Activated T-cell treated with anti-CD3 and anti-CD28 coated beads, Interleukin-2, amount 50 U/mL, for 24 hours (primary cell): ENCODE results near the gene CAPZA1.

ENCODE experiments used
- DNase-seq: peaks from one replicate; pipeline ENCODE4 v3.0.0-alpha.2; 2020
- H3K27ac Mint-ChIP-seq: 2 replicates; pipeline ENCODE4 v1.8.0; 2020; ENCODE audit warnings: mild to moderate bottlenecking, mixed read lengths
- H3K27me3 Mint-ChIP-seq: 2 replicates; pipeline ENCODE4 v1.8.0; 2020; ENCODE audit warnings: mixed read lengths
- H3K36me3 Mint-ChIP-seq: 2 replicates; pipeline ENCODE4 v1.8.0; 2020; ENCODE audit warnings: low read depth, mixed read lengths
- H3K4me1 Mint-ChIP-seq: 2 replicates; pipeline ENCODE4 v1.8.0; 2020; ENCODE audit warnings: low read depth, mixed read lengths
- H3K4me3 Mint-ChIP-seq: 2 replicates; pipeline ENCODE4 v1.8.0; 2020; ENCODE audit warnings: mild to moderate bottlenecking, moderate library complexity, mixed read lengths
- H3K9me3 Mint-ChIP-seq: 2 replicates; pipeline ENCODE4 v1.8.0; 2020; ENCODE audit warnings: mixed read lengths

The CAPZA1 gene

DNA sequence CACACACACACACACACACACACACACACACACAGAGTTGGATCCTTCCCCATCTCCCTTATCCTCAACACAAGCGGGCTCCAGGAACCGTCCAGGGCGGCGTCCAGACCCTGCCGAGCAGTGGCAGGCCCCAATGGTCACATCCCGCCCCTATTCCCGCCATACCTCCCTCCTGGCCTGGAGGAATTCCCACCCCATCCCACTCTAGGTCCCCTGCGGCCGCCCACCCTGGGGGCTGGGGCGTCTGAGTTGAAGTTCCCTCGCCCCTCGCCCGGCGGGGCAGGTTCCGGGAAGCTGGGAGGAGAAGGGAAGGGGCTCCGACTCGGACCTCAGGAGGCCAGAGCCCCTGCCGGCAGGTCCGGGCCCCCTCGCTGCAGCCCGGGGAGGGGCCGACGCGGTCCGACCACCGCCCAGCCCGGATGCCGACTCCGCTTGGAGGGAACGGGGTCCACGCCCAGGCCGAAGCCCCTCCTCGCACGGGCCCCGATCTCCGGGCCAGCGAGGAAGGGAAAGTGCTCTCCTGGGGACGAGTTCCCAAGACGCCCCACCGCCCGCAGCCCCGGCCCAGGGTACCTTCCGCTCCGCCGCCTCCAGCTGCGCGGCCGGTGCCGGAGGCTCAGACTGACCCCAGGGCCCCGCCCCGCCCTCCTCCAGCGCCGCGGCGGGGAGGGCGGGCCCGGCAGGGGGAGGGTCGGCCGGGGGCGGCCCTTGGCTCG lies 87.0 kb downstream of the CAPZA1 start, which contains the start of gene RHOC:
Gene RHOC, minus strand, starts transcription at position 623 of the 716 bp plus-strand sequence. CDS start 3,328 bp downstream, outside the sequence.
- Mint-ChIP-seq H3K27ac (peak within 1 kb of the TSS; percentile 79), H3K4me3 (peak within 1 kb of the TSS; percentile 68), H3K27me3 (peaks cover 11% of the 10 kb centered on the region), H3K36me3 (peaks cover 8% of the 10 kb centered on the region), H3K4me1 (peaks cover 61% of the 10 kb centered on the region), H3K9me3 (no peaks in the 10 kb centered on the region)
- DNase-seq = no peak

DNA sequence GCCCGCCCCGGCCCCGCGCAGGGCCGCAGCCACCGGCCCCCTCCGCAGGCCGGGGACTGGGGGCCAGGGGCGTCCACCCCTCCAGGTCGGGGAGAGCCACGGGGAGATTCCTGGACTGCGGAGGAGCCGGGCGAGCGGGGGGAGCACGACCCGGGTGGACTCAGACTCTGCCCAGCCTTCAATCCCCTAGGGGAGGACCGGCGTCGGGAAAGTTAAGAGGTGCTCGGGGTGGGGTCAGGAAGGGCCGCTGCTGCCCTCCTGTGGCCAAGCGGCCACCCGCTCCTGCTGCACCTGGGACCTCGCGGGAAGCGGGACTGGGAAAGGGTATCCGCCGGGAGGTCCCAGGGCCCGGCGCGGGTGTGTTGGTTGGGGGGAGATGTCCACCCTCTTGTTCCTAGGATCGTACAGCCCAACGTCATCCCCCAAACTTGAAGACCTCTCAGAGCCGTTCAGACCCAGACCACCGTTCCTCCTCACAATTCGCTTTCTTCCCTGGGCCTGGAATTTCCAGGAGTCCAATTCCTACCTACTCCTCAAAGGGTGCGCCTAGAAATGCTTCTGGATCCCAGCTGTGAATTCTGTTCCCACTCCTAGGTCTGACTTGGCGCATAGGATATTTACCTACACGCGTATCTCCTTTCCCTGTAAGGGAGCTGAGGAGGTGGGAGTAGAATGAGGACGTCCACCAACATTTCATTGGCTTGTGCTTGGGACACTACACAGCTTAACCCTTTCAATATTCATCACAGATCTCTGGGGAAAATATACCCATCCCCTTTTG lies 87.8 kb downstream of the CAPZA1 start:
- peaks cover 14% of the 10 kb centered on the region for H3K27me3 Mint-ChIP-seq
- H3K9me3 Mint-ChIP-seq = no peaks in the 10 kb centered on the region
- peaks cover 2% of the 10 kb centered on the region for H3K36me3 Mint-ChIP-seq
- H3K27ac Mint-ChIP-seq = peak overlapping the region; percentile 79
- DNase-seq = peak; percentile 82
- H3K4me1 Mint-ChIP-seq = peaks cover 53% of the 10 kb centered on the region
- peak overlapping the region; percentile 62 for H3K4me3 Mint-ChIP-seq

DNA sequence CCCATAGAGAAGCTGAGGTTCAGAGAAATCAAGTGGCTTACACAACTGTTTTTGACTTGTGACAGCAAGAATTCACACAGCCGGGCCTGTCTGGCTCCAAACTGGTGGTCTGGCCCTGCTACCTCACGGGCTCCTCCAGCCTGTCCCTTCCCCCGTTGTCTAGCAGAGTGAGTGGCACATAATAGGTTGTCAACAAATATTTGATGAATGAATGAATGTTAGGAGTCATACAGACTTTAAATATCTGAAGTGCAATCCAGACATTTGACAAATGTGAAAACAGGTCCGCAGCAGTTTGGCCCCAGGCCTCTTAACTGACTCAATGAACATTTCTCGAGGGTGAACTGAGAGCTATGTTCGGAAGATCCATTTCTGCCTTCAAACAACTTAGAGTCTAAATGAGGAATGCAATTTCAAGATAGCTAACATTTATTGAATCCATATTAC lies 88.4 kb downstream of the CAPZA1 start:
- DNase-seq = no peak
- Mint-ChIP-seq H3K4me3 (peak overlapping the region; percentile 62), H3K9me3 (no peaks in the 10 kb centered on the region), H3K27ac (no peak overlapping the region), H3K4me1 (peaks cover 47% of the 10 kb centered on the region), H3K36me3 (no peaks in the 10 kb centered on the region), H3K27me3 (peaks cover 20% of the 10 kb centered on the region)

DNA sequence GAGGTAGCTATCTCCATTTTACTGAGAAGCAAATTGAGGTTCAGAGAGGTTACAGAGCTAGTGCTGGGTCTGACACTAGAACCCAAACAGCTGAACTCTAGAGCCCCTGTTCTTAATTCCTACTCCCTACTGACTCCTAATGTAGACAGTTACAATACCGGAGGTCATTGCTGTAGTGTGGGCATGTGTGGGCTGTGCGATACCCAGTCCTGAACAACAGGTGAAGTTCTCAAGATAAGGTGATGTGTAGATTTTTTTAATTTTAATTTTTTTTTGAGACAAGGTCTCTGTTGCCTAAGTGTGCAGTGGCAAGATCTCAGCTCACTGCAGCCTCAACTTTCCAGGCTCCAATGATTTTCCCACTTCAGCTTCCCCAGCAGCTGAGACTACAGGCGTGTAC lies 88.9 kb downstream of the CAPZA1 start:
- Mint-ChIP-seq H3K4me1 (peaks cover 44% of the 10 kb centered on the region), H3K27ac (no peak overlapping the region), H3K27me3 (peaks cover 25% of the 10 kb centered on the region), H3K9me3 (no peaks in the 10 kb centered on the region), H3K4me3 (no peak overlapping the region), H3K36me3 (no peaks in the 10 kb centered on the region)
- DNase-seq = no peak

DNA sequence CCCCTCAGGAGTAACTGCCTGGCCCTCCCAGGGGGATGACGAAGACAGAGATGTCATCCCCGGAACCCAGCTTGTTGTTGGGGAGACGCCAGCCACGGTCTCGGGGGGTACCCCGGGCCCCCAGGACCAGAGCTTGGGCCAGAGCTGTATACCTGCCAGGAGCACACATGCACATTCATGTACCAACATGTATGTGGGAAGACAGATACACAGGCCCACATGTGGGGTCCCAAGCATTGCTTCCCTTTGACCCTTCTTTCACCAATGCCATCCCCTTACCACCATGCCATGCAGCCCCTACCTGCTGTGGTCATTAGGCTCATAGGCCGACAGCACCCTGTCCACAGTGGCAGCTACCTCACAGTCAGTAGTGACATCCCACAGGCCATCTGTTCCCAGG lies 90.5 kb downstream of the CAPZA1 start:
- Mint-ChIP-seq H3K4me3 (no peak overlapping the region), H3K4me1 (peaks cover 30% of the 10 kb centered on the region), H3K27me3 (peaks cover 34% of the 10 kb centered on the region), H3K36me3 (no peaks in the 10 kb centered on the region), H3K9me3 (no peaks in the 10 kb centered on the region), H3K27ac (no peak overlapping the region)
- DNase-seq = no peak

DNA sequence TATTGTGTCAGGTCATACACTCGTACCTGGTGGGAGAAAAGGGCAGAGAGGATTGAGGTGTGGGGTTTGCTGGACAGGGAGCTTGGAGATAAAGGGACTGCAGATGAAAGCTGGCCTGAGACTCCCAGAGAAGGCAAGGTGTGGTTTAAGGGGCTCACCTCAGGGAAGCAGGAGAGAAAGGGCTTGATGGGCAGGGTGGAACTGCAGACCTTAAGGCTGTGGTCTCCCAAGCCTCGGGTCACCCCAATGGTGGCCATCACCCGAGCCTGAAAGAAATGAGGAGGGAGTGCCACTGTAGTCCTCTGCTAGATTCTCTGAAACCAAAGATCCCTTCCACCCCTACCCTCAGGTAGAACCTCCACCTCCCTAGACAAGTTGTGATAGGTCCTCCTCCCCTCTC lies 91.0 kb downstream of the CAPZA1 start:
- Mint-ChIP-seq H3K27ac (no peak overlapping the region), H3K36me3 (no peaks in the 10 kb centered on the region), H3K9me3 (no peaks in the 10 kb centered on the region), H3K4me3 (no peak overlapping the region), H3K27me3 (peaks cover 34% of the 10 kb centered on the region), H3K4me1 (peaks cover 28% of the 10 kb centered on the region)
- DNase-seq = no peak

DNA sequence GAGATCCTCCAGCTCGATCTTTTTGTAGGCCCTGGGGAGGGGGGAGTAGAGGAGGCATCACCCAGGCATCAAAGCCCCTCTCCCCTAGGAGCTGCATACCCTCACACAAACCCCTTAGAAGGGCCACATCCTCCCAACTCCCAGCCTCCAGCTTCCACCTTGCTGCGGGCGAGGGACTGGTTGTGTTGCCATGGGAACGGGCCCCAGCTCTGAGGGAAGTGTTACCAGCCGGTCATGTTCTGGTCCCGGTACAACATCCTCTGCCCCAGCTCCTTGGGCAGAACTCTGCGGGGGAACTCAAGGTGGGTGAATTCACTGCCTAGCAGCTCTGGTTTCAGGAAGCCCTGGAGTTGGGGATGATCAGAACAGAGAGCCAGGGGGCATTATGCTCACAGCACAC lies 91.4 kb downstream of the CAPZA1 start:
- H3K4me1 Mint-ChIP-seq = peaks cover 28% of the 10 kb centered on the region
- no peak overlapping the region for H3K4me3 Mint-ChIP-seq
- no peaks in the 10 kb centered on the region for H3K36me3 Mint-ChIP-seq
- no peaks in the 10 kb centered on the region for H3K9me3 Mint-ChIP-seq
- no peak for DNase-seq
- H3K27ac Mint-ChIP-seq = no peak overlapping the region
- H3K27me3 Mint-ChIP-seq = peaks cover 34% of the 10 kb centered on the region

DNA sequence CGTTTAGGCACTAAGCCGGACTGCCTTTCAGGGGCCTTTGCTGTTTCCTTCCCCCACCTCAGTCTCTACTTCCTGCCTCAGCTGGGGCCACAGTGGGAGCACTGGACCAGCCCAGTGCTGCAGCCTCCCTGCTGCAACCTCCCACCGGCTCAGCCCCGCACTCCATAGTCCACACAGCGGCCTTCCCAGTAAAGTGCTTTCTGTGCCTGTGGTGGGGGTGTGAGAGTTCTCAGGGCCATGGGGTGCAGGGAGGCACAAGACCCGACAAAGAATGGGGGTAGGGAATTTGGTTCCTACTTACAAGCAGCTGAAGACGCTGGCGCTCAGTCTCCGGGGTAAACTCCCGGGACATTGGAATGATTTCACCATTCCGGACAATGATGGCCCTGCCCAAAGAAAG lies 92.0 kb downstream of the CAPZA1 start:
- H3K9me3 Mint-ChIP-seq = no peaks in the 10 kb centered on the region
- no peaks in the 10 kb centered on the region for H3K36me3 Mint-ChIP-seq
- no peak for DNase-seq
- H3K27ac Mint-ChIP-seq = no peak overlapping the region
- H3K4me3 Mint-ChIP-seq = no peak overlapping the region
- peaks cover 34% of the 10 kb centered on the region for H3K27me3 Mint-ChIP-seq
- H3K4me1 Mint-ChIP-seq = peaks cover 28% of the 10 kb centered on the region

DNA sequence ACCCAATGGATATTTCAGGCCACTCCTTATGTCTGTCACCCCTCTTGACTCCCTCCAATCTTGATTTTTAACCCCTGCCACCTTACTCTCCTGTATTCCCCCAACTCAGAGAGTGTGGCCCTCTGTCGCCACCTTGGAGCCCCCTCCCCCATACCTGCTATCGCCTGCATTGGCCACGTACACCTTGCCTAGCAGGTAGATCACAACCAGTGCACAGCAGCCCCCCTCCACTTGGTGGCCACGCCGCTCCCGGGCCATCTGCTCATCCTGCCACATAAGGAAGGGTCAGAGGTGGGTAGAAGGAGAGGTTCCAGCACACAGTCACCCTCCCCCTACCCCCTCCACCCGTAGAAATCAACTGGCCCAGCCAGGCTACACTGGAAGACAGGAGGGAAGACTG lies 92.6 kb downstream of the CAPZA1 start:
- H3K4me3 Mint-ChIP-seq = no peak overlapping the region
- no peaks in the 10 kb centered on the region for H3K9me3 Mint-ChIP-seq
- H3K4me1 Mint-ChIP-seq = peaks cover 31% of the 10 kb centered on the region
- no peak for DNase-seq
- H3K27me3 Mint-ChIP-seq = peaks cover 34% of the 10 kb centered on the region
- no peaks in the 10 kb centered on the region for H3K36me3 Mint-ChIP-seq
- no peak overlapping the region for H3K27ac Mint-ChIP-seq

DNA sequence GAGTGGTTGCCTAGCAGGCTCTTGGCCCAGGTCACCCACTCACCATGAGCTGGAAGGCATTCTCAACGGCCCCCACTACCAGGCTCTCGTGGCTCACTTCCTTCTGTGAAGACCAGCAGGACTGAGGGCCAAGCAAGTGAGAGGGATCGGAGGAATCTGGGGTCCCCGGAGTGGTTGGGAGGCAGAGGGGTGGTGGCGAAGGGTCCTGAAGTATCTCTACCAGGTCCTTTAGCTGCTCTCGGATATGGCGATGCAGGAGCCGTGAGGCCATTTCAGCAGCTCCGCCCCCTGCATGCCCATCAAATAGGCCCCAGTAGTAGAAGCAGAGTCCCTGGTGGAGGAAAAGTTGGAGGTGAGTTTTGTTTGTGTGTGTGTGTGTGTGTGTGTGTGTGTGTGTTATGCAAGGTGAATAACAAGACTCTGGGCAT lies 93.1 kb downstream of the CAPZA1 start:
- H3K36me3 Mint-ChIP-seq = no peaks in the 10 kb centered on the region
- H3K27me3 Mint-ChIP-seq = peaks cover 32% of the 10 kb centered on the region
- no peak for DNase-seq
- H3K27ac Mint-ChIP-seq = no peak overlapping the region
- H3K4me1 Mint-ChIP-seq = peaks cover 31% of the 10 kb centered on the region
- H3K4me3 Mint-ChIP-seq = no peak overlapping the region
- H3K9me3 Mint-ChIP-seq = no peaks in the 10 kb centered on the region

DNA sequence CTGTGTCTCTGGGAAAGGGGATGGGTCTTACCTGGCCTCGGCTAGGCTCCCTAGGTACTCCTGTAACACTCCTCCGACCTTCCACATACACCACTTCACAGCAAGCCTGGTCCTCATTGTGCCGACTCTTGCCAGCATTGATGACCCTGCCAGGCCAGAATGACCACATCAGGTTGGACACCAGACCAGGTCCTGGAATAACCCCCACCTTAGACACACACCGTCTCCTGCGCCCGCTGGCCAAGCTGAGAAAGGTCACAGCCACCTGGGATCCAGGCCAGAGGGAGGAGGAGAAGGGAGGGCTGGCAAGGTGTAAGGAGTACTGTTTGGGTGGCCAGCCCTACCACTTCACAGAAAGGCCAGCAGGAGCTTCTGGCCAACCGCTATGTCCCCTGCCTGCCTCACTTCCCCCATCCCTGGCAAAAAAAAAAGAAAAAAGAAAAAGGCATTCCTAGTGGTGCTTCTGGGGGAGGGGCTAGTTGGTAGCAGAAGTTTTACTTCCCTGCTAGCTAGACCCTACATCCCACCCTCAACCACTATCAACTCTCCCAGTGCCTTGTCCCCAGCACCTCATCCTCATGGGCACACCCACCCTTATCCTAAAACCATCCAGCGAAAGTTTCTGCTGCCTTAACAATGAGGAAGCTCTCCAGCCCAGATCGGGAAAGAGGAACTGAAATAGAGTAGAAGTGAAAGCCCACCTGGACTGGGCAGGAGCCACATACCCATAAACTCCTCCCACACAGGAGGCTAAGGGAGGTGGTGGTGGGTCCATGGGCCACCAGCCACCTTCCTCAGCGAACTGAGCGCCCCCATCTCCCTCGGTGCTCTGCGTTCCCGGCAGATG lies 94.1 kb downstream of the CAPZA1 start:
- peak overlapping the region; percentile 2 for H3K4me3 Mint-ChIP-seq
- DNase-seq = no peak
- H3K4me1 Mint-ChIP-seq = peaks cover 33% of the 10 kb centered on the region
- no peak overlapping the region for H3K27ac Mint-ChIP-seq
- H3K27me3 Mint-ChIP-seq = peaks cover 26% of the 10 kb centered on the region
- no peaks in the 10 kb centered on the region for H3K9me3 Mint-ChIP-seq
- no peaks in the 10 kb centered on the region for H3K36me3 Mint-ChIP-seq

DNA sequence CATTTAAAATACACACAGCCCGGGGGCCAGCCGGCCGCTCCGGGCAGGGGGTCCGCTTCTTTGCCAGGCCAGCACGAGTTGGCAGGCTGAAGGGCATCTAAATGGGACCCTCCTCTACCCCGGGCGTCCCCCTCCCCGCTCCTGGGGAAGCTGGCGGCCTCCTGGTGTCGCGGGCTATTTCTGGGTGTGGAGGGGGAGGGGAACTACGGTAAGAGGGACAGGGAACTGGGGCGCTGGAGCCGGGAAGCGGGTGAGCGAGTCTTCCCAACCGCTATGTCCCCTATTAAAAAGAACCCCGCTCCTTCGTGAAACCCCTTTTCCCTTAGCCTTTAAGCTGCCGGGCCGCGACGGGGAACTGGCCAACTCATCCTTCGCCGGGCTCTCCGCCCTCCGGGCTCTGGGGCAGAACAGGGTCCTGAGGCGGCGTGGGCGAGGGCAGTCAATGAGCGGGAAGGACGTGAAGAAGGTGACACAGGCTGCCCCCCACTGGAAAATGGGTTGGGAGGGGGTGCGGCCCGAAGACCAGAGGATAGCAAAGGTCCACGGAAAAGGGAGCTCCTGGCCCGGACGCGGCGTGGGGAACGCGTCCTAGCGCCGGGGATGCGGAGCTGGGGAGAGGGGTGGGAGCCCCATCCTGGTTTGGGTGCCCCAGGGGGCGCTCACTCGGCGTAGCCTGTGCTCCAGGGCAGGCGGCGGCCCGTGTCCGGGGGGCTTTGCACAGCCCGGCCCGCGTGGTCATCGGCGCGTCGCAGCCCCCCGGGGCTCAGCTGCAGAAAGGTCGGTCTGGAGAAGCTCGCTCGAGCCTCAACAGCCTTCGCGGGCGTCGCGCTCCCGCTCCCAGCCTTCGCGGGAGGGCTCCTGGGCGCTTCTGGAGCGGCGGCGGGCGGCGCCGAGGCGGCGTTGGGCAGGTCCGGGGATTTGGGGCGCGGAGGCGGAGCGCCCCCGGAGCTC lies 95.0 kb downstream of the CAPZA1 start:
- no peak for DNase-seq
- H3K9me3 Mint-ChIP-seq = no peaks in the 10 kb centered on the region
- peak overlapping the region; percentile 76 for H3K4me3 Mint-ChIP-seq
- H3K36me3 Mint-ChIP-seq = no peaks in the 10 kb centered on the region
- peaks cover 33% of the 10 kb centered on the region for H3K27me3 Mint-ChIP-seq
- H3K27ac Mint-ChIP-seq = no peak overlapping the region
- peaks cover 32% of the 10 kb centered on the region for H3K4me1 Mint-ChIP-seq

DNA sequence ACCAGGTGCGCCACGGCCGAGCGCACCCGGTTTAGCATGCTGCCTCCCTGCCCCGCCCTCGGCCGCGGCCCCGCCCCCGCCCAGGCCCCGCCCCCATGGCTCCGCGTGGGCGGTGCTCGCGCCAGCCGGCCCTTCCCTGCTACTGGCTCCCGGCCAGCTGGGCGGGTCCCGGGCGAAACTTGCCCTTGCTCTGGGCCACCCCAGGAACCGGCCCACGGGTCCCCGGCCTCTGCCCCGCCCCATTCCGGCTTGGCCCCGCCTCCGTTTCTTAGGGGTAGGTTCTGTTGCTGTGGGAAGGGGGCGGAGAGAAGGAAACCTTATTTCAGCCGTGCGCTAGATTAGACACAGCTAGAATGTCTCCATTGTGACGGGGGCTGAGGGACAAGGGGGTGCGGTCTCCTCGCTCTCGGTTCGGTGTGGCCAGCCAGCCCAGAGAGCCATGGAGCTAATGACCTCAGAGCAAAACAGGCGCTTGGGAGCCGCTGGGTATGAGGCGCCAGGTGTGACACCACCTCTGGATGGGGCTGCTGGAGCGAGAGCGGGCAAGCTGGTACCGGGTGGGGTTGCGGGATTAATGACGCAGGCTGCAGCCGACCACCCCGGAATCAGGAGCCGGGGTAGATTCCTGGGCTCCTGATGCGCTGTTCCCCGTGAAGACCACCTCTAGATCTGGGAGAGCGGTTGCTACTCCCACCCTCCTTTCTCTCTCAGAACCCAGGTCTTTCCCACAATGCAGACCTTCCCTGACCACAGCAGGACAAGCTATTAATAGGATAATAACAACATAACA lies 95.8 kb downstream of the CAPZA1 start, which contains the start of gene PPM1J:
Gene PPM1J, minus strand, starts transcription at position 69 of the 790 bp plus-strand sequence. Its CDS starts 31 bp downstream, at position 38.
- Mint-ChIP-seq H3K4me1 (peaks cover 25% of the 10 kb centered on the region), H3K4me3 (peak within 1 kb of the TSS; percentile 79), H3K36me3 (no peaks in the 10 kb centered on the region), H3K9me3 (no peaks in the 10 kb centered on the region), H3K27me3 (peaks cover 39% of the 10 kb centered on the region), H3K27ac (peak within 1 kb of the TSS; percentile 47)
- peak; percentile 99 for DNase-seq
